Neural cell (in vitro differentiated cells): ENCODE measurements around the gene SPI1.

Experiments
- TF ChIP-seq, protein P1 (sequence below): fragments of 450-650 bp; IDR thresholded peaks from 2 replicates; pipeline ENCODE4 v1.5.1; 2014; ENCODE audit warnings: antibody characterized with exemption, mild to moderate bottlenecking, moderate library complexity; ENCODE audit not compliant: poor library complexity, severe bottlenecking
- TF ChIP-seq, protein P2 (sequence below): IDR thresholded peaks from 2 replicates; pipeline ENCODE4 v1.6.1; 2012; ENCODE audit warnings: borderline replicate concordance

DNA sequence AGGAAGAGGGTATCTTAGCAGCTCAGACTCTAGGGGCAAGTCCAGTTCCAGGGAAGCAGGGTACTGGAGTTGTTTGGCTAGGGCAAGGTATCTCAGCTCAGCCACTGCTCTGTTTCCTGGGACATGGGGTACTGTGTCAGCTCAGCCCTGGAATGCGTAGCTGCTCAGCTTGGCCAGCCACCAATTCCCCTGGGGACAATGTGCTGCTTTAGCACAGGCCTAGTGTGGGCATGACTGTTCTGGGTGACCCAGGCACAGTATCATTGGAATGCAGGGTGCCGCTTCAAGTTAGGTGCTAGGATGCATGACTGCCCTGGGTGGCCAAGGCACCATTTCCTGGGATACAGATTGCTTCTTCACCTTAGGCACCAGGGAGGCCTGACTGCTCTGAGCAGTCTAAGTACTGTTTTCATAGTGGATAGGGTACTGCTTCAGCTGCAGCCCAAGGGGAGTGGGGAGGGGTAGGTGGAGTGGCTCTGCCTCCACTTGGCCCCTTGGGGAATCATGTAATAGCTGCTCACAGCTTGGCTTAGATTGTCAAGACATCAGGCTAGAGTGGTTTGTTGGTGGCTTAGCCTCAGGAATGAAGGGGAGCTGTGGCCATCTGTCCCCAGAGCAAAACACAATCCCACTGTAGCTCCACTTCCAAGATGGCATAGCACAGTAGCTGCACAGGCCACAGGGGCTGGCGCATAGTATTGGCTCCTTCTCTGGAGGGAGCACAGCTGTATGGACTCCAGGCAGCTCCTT is 72.4 kb downstream of the SPI1 start:
- TF ChIP-seq, protein P1, sequence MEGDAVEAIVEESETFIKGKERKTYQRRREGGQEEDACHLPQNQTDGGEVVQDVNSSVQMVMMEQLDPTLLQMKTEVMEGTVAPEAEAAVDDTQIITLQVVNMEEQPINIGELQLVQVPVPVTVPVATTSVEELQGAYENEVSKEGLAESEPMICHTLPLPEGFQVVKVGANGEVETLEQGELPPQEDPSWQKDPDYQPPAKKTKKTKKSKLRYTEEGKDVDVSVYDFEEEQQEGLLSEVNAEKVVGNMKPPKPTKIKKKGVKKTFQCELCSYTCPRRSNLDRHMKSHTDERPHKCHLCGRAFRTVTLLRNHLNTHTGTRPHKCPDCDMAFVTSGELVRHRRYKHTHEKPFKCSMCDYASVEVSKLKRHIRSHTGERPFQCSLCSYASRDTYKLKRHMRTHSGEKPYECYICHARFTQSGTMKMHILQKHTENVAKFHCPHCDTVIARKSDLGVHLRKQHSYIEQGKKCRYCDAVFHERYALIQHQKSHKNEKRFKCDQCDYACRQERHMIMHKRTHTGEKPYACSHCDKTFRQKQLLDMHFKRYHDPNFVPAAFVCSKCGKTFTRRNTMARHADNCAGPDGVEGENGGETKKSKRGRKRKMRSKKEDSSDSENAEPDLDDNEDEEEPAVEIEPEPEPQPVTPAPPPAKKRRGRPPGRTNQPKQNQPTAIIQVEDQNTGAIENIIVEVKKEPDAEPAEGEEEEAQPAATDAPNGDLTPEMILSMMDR = no peak
- TF ChIP-seq, protein P2, sequence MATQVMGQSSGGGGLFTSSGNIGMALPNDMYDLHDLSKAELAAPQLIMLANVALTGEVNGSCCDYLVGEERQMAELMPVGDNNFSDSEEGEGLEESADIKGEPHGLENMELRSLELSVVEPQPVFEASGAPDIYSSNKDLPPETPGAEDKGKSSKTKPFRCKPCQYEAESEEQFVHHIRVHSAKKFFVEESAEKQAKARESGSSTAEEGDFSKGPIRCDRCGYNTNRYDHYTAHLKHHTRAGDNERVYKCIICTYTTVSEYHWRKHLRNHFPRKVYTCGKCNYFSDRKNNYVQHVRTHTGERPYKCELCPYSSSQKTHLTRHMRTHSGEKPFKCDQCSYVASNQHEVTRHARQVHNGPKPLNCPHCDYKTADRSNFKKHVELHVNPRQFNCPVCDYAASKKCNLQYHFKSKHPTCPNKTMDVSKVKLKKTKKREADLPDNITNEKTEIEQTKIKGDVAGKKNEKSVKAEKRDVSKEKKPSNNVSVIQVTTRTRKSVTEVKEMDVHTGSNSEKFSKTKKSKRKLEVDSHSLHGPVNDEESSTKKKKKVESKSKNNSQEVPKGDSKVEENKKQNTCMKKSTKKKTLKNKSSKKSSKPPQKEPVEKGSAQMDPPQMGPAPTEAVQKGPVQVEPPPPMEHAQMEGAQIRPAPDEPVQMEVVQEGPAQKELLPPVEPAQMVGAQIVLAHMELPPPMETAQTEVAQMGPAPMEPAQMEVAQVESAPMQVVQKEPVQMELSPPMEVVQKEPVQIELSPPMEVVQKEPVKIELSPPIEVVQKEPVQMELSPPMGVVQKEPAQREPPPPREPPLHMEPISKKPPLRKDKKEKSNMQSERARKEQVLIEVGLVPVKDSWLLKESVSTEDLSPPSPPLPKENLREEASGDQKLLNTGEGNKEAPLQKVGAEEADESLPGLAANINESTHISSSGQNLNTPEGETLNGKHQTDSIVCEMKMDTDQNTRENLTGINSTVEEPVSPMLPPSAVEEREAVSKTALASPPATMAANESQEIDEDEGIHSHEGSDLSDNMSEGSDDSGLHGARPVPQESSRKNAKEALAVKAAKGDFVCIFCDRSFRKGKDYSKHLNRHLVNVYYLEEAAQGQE = no peak
